ENCODE data around the gene TSPAN9. TPM values are rescaled to one million over a fixed set of nuclear protein-coding genes. Genes with fewer than 3 reads are reported as not detected.

Gene TSPAN9
- total and polyA plus RNA-seq, 2 experiments from 2014 or later: 6.0 to 31.5 TPM

GRCh38 chr12:3048540-3048939, 28.6 kb upstream of the TSPAN9 start:
- DNase-seq (ENCODE audit: low spot score): no peak
- Mint-ChIP-seq H3K4me3 (no peak overlapping the region), H3K36me3 (ENCODE audit: low read depth) (no peaks in the 10 kb centered on the region; the same call in 1 of the 3 replicates), H3K4me1 (peaks cover 17% of the 10 kb centered on the region), H3K27me3 (ENCODE audit: insufficient read depth, low read depth, poor library complexity) (peaks cover 16% of the 10 kb centered on the region), H3K27ac (no peak overlapping the region), H3K9me3 (no peaks in the 10 kb centered on the region; the same call in 2 of the 3 replicates)
- H3K9me2 ChIP-seq (ENCODE audit: insufficient read depth): no peaks in the 10 kb centered on the region
- no peak overlapping the region for H3K4me3 ChIP-seq
- ATAC-seq: no peak
- no peaks in the 10 kb centered on the region for H3K27me3 ChIP-seq (ENCODE audit: insufficient read depth)
- H2AFZ ChIP-seq: no peak overlapping the region
- peaks cover 4% of the 10 kb centered on the region; the same call in 1 of the 2 replicates for H4K20me1 ChIP-seq (replicated peaks; ENCODE audit: insufficient read depth)
- no peaks in the 10 kb centered on the region for H3K79me2 ChIP-seq (replicated peaks; ENCODE audit: insufficient read depth)
- peaks cover 7% of the 10 kb centered on the region; the same call in 1 of the 2 replicates for H3F3A ChIP-seq (replicated peaks; ENCODE audit: low read depth)
- H3K27ac ChIP-seq (ENCODE audit: low read depth): no peak overlapping the region
- H3K4me1 ChIP-seq (ENCODE audit: insufficient read depth): 0 out of 2 replicates have a peak, but pooled peaks cover 5% of the 10 kb centered on the region
- no peak overlapping the region for H3K4me2 ChIP-seq
- no peak for TF ChIP-seq JUNB (IDR thresholded peaks at IDR 0.05; ENCODE audit: unreplicated experiment)
- TF ChIP-seq REST (IDR thresholded peaks at IDR 0.05; ENCODE audit: unreplicated experiment): no peak
- TF ChIP-seq EZH2 (IDR thresholded peaks at IDR 0.05; ENCODE audit: low read depth, unreplicated experiment): no peak
- TF ChIP-seq ETS1 (IDR thresholded peaks at IDR 0.05): no peak
- no peak for TF ChIP-seq POLR2AphosphoS5 (IDR thresholded peaks at IDR 0.05; ENCODE audit: low read depth)
- no peak for TF ChIP-seq ZNF114 (CRISPR knock-in tag; IDR thresholded peaks at IDR 0.05)
- no peak for TF ChIP-seq NANOG (IDR thresholded peaks at IDR 0.05; ENCODE audit: borderline replicate concordance)
- no peak for TF ChIP-seq ZNF331 (CRISPR knock-in tag; IDR thresholded peaks at IDR 0.05; ENCODE audit: low read depth)
- TF ChIP-seq CTCF (conservative IDR thresholded peaks at IDR 0.05; ENCODE audit: low read depth in 2 of 2): no peak
- no peak for TF ChIP-seq STAT1 (IDR thresholded peaks at IDR 0.05; ENCODE audit: unreplicated experiment)
- no peaks in the 10 kb centered on the region for H3K36me3 ChIP-seq (ENCODE audit: insufficient read depth)
